ENCODE measurements around the gene PKP3.

- TF ChIP-seq POLR2A (IDR thresholded peaks at IDR 0.05) (no peak), POLR2AphosphoS5 (IDR thresholded peaks at IDR 0.05) (no peak), CTCF (IDR thresholded peaks at IDR 0.05) (no peak)
These were observed 49.0 kb upstream of the PKP3 start for GRCh38 chr11:344836-345578.

All from stomach (tissue), 4 donors.